SU-DHL-6 (cell line): Measurements from ENCODE around the gene SH2D3A.

Experiments
- H2AFZ ChIP-seq: fragments of 200-600 bp; sonication (generic); 2 replicates; pipeline ENCODE4 v1.6.1; 2014; ENCODE audit warnings: low read depth, mild to moderate bottlenecking, moderate library complexity, mixed read lengths, antibody characterized with exemption, low read length; ENCODE audit not compliant: severe bottlenecking
- H3F3A ChIP-seq: fragments of 200-600 bp; shearing (Covaris generic); 2 replicates; pipeline ENCODE4 v1.6.0; 2016; ENCODE audit warnings: antibody characterized with exemption, mild to moderate bottlenecking; ENCODE audit not compliant: insufficient read depth
- H3K27ac ChIP-seq: fragments of 200-600 bp; sonication (generic); 2 replicates; pipeline ENCODE4 v1.5.1; 2016; ENCODE audit warnings: low read depth, mild to moderate bottlenecking, low read length, moderate library complexity, mixed read lengths
- H3K27me3 ChIP-seq: fragments of 200-600 bp; sonication (generic), shearing (Covaris generic); 2 replicates; pipeline ENCODE4 v1.6.0; 2014; ENCODE audit warnings: mild to moderate bottlenecking, low read length
- H3K36me3 ChIP-seq: fragments of 200-600 bp; sonication (generic); 2 replicates; pipeline ENCODE4 v1.6.1; 2014; ENCODE audit warnings: mild to moderate bottlenecking, low read length, mixed read lengths
- H3K4me2 ChIP-seq: fragments of 300-600, 200-600 bp; shearing (Covaris generic), sonication (generic); 2 replicates; pipeline ENCODE4 v1.6.0; 2014; ENCODE audit warnings: low read length, low read depth, mild to moderate bottlenecking; ENCODE audit not compliant: poor library complexity, severe bottlenecking
- H3K4me3 ChIP-seq: fragments of 200-600 bp; sonication (generic); 2 replicates; pipeline ENCODE4 v1.5.1; 2014; ENCODE audit warnings: antibody characterized with exemption, low read length, mild to moderate bottlenecking, mixed read lengths; ENCODE audit not compliant: insufficient read depth, poor library complexity, severe bottlenecking
- H3K79me2 ChIP-seq: fragments of 200-600 bp; sonication (generic); 2 replicates; pipeline ENCODE4 v1.6.1; 2014; ENCODE audit warnings: mild to moderate bottlenecking, low read length, moderate library complexity; ENCODE audit not compliant: insufficient read depth
- H3K9ac ChIP-seq: fragments of 200-600 bp; sonication (generic); 2 replicates; pipeline ENCODE4 v1.7.0; 2014; ENCODE audit warnings: mild to moderate bottlenecking, low read length
- H3K9me2 ChIP-seq: fragments of 200-600 bp; sonication (generic); replicated peaks from 2 replicates; pipeline ENCODE4 v1.6.1; 2014; ENCODE audit warnings: low read length; ENCODE audit not compliant: insufficient read depth
- H3K9me3 ChIP-seq: fragments of 200-600 bp; sonication (generic); 2 replicates; pipeline ENCODE4 v1.6.1; 2014; ENCODE audit warnings: low read length, mixed read lengths; ENCODE audit not compliant: insufficient read depth
- H4K20me1 ChIP-seq: fragments of 200-600 bp; sonication (generic); 2 replicates; pipeline ENCODE4 v1.6.1; 2014; ENCODE audit warnings: low read depth, mild to moderate bottlenecking, antibody characterized with exemption, low read length, moderate library complexity, mixed read lengths
- CTCF ChIP-seq: fragments of 200-600 bp; sonication (generic); IDR thresholded peaks from one replicate; pipeline ENCODE4 v1.5.1; 2017; ENCODE audit warnings: antibody characterized with exemption, mild to moderate bottlenecking, low read length, moderate library complexity; ENCODE audit not compliant: insufficient read depth, poor library complexity, severe bottlenecking
- EZH2phosphoT487 ChIP-seq: fragments of 200-600 bp; sonication (generic), shearing (Covaris generic); conservative IDR thresholded peaks from 2 replicates; pipeline ENCODE4 v1.6.1; 2018; ENCODE audit warnings: mild to moderate bottlenecking, antibody characterized with exemption, low read length, moderate library complexity, mixed read lengths

The SH2D3A gene

GRCh38 chr19:6711605-6712004 is 55.6 kb downstream of the SH2D3A start:
- H4K20me1 ChIP-seq, result no peaks in the 10 kb centered on the region

GRCh38 chr19:6711078-6711361 is 56.2 kb downstream of the SH2D3A start:
- TF ChIP-seq CTCF (no peak), EZH2phosphoT487 (no peak)
- Histone ChIP-seq H2AFZ (no peak overlapping the region), H3K4me2 (no peak overlapping the region), H3K9me3 (no peaks in the 10 kb centered on the region), H3K4me3 (no peak overlapping the region), H4K20me1 (no peaks in the 10 kb centered on the region), H3K79me2 (no peaks in the 10 kb centered on the region), H3K27me3 (no peaks in the 10 kb centered on the region), H3F3A (no peaks in the 10 kb centered on the region), H3K9ac (no peak overlapping the region), H3K27ac (no peak overlapping the region), H3K9me2 (no peaks in the 10 kb centered on the region), H3K36me3 (no peaks in the 10 kb centered on the region)

More at GRCh38 chr19:6711605-6712004, 55.6 kb downstream of the SH2D3A start:
- Histone ChIP-seq H2AFZ (no peak overlapping the region), H3K4me3 (no peak overlapping the region), H3K9me2 (no peaks in the 10 kb centered on the region), H3K27ac (no peak overlapping the region), H3K27me3 (no peaks in the 10 kb centered on the region), H3K9ac (no peak overlapping the region), H3K79me2 (no peaks in the 10 kb centered on the region), H3K4me2 (no peak overlapping the region), H3F3A (0 out of 2 replicates have a peak, but pooled peaks cover 2% of the 10 kb centered on the region), H3K9me3 (no peaks in the 10 kb centered on the region), H3K36me3 (no peaks in the 10 kb centered on the region)
- TF ChIP-seq CTCF (no peak), EZH2phosphoT487 (no peak)

GRCh38 chr19:6710273-6711077 is 56.8 kb downstream of the SH2D3A start:
- Histone ChIP-seq H3K4me3 (no peak overlapping the region), H3K9ac (no peak overlapping the region), H3F3A (no peaks in the 10 kb centered on the region), H3K27me3 (no peaks in the 10 kb centered on the region), H3K9me2 (no peaks in the 10 kb centered on the region), H3K27ac (no peak overlapping the region), H3K36me3 (no peaks in the 10 kb centered on the region), H3K4me2 (no peak overlapping the region), H2AFZ (no peak overlapping the region), H4K20me1 (no peaks in the 10 kb centered on the region), H3K79me2 (no peaks in the 10 kb centered on the region), H3K9me3 (no peaks in the 10 kb centered on the region)
- TF ChIP-seq CTCF (no peak), EZH2phosphoT487 (no peak)
